22Rv1 (cell line): ENCODE measurements around the gene SAMD4A.
A peak's percentile ranks its signal among the peaks of the same experiment; 100 is the strongest.

Experiments used
- H3K27ac ChIP-seq: fragments of 450-650 bp; 2 replicates; pipeline ENCODE4 v1.5.1; 2017
- CTCF ChIP-seq: fragments of 450-650 bp; IDR thresholded peaks from 2 replicates; pipeline ENCODE4 v1.5.1; 2017; ENCODE audit warnings: mild to moderate bottlenecking
- ZFX ChIP-seq: fragments of 450-650 bp; IDR thresholded peaks from 2 replicates; pipeline ENCODE4 v1.6.1; 2017; ENCODE audit warnings: antibody characterized with exemption, borderline replicate concordance

The SAMD4A gene

GRCh38 chr14:54667764-54668163, 100.8 kb downstream of the SAMD4A start:
- no peak overlapping the region for H3K27ac ChIP-seq

GRCh38 chr14:54669721-54670561, 103.0 kb downstream of the SAMD4A start:
- H3K27ac ChIP-seq: no peak overlapping the region
- TF ChIP-seq ZFX (no peak), CTCF (no peak)

More at GRCh38 chr14:54667764-54668163, 100.8 kb downstream of the SAMD4A start:
- TF ChIP-seq CTCF (no peak), ZFX (no peak)

DNA sequence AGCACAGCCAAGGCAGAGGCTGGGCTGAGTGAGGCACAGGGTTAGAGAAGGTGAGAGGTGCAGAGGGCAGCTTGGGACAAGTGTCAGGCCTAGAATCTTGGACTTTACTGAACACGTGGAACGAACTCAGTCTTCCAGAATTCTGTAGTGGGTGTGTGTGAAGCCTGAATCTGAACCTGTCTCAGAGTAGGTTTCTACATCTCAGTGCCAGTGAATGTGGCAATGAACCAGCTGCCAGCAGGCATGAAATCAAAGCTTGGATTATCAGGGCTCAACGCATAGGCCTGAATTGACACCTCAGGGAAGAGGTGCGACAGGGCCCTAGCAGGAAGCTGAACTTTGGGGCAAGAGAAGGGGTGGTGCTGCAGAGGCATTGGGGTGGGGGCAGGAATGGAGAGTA, 104.6 kb downstream of the SAMD4A start:
- no peak overlapping the region for H3K27ac ChIP-seq
- no peak for TF ChIP-seq ZFX
- TF ChIP-seq CTCF: no peak

DNA sequence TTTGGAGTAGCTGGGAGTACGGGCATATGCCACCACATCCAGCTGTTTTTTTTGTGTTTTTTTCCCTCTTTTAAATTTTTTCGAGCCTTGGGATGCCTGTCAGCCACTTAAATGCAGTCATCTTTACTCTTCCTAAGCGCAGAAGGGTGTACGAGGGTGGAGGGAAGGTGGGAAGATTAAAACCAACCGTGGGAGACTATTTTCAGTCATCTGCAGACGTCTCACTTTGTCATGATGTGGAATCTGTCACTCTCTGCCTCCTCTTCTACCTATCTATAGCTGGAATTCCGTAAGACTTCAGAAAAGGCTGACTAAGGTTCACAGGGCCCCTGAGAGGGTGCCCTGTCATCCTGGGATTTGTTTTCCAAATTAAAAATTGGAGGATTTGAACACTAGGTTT, 105.3 kb downstream of the SAMD4A start:
- no peak overlapping the region for H3K27ac ChIP-seq
- TF ChIP-seq CTCF (no peak), ZFX (no peak)

GRCh38 chr14:54672688-54673087, 105.8 kb downstream of the SAMD4A start:
- TF ChIP-seq CTCF (no peak), ZFX (no peak)
- no peak overlapping the region for H3K27ac ChIP-seq

GRCh38 chr14:54673193-54674045, 106.5 kb downstream of the SAMD4A start:
- TF ChIP-seq ZFX (no peak), CTCF (no peak)
- 0 out of 2 replicates have a peak overlapping the region, but pooled peaks have one; percentile 10 for H3K27ac ChIP-seq
